Stimulated activated naive B cell treated with anti-CD40 and anti-IgM and Interleukin-4, amounts not matched to agents 10 μg/mL and 1 μg/mL and 100 μg/mL, for 72 hours (primary cell): ENCODE results near the gene FAM241B.

Experiments used
- ATAC-seq, 2 donors: fragments of 150-1000 bp; cut with Tn5 transposase; replicated peaks; 2 replicates each; pipeline ENCODE4 v1.10.0; 2021; ENCODE audit warnings: moderate library complexity in 1 of 2
- DNase-seq: peaks from one replicate; pipeline ENCODE4 v3.0.0; 2021
- H3K27ac Mint-ChIP-seq: one replicate; pipeline ENCODE4 v1.8.0; 2022; ENCODE audit warnings: mild to moderate bottlenecking, mixed read lengths
- H3K27me3 Mint-ChIP-seq, 2 donors: one replicate each; pipeline ENCODE4 v1.8.0; 2022; ENCODE audit warnings: mixed read lengths in 2 of 2
- H3K36me3 Mint-ChIP-seq, 2 donors: one replicate each; pipeline ENCODE4 v1.8.0; 2022; ENCODE audit warnings: mixed read lengths in 2 of 2, mild to moderate bottlenecking in 1 of 2
- H3K4me1 Mint-ChIP-seq, 2 donors: one replicate each; pipeline ENCODE4 v1.8.0; 2022; ENCODE audit warnings: mixed read lengths in 2 of 2, mild to moderate bottlenecking in 1 of 2
- H3K4me3 Mint-ChIP-seq, 2 donors: one replicate each; pipeline ENCODE4 v1.8.0; 2022; ENCODE audit warnings: mild to moderate bottlenecking in 2 of 2, mixed read lengths in 2 of 2, moderate library complexity in 1 of 2
- H3K9me3 Mint-ChIP-seq, 2 donors: one replicate each; pipeline ENCODE4 v1.8.0; 2022; ENCODE audit warnings: mixed read lengths in 2 of 2, mild to moderate bottlenecking in 1 of 2

The FAM241B gene

DNA sequence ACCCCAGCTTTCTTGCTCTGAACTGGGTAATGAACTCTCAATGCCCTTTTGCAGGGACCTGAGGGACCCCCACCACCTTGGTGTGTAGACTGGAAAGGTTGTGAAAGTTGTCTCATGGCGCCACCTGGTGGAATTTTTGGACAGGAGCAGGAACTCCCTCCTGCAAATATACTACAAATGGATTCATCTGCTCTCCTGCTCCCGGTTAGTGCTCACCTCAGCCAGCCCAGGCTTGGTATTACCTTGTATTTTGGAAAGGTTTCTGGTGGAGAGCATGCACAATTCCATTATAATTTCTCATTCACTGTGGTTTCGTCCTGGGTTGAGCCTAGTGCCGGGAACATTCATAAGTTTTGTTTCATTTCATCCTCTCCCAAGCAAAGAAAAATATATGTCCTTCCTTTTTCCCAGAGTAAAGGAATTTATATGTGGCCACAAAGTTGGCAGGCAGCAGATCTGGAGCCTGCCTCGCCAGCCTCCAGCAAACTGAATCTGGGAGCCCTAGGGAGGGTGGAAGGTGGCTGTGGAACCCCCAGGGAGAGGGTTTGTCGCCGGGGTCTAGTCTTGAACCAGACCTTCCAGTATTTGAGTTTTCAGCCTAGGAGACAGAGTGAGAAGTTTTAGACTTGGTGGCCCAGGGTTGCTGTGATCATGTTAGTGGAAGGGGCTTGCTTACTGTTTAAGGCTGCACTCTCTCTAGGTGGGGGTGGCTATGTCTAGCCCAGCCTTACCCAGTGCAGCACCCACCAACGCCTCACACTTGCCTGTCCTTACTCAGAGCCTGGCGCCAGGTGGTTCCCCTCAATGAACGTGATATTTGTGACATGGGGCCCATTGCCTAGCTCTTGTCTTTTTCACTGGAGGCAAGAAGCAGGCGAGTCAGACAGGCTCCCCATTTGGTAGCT lies 9.5 kb downstream of the FAM241B start:
- ATAC-seq (peak; percentile 63 to 77), DNase-seq (peak; percentile 28)
- Mint-ChIP-seq H3K36me3 (no peaks in the 10 kb centered on the region), H3K27ac (no peak overlapping the region), H3K4me1 (no peaks in the 10 kb centered on the region), H3K4me3 (no peak overlapping the region), H3K9me3 (no peaks in the 10 kb centered on the region), H3K27me3 (peaks cover 13 to 19% of the 10 kb centered on the region in 2 donors)

DNA sequence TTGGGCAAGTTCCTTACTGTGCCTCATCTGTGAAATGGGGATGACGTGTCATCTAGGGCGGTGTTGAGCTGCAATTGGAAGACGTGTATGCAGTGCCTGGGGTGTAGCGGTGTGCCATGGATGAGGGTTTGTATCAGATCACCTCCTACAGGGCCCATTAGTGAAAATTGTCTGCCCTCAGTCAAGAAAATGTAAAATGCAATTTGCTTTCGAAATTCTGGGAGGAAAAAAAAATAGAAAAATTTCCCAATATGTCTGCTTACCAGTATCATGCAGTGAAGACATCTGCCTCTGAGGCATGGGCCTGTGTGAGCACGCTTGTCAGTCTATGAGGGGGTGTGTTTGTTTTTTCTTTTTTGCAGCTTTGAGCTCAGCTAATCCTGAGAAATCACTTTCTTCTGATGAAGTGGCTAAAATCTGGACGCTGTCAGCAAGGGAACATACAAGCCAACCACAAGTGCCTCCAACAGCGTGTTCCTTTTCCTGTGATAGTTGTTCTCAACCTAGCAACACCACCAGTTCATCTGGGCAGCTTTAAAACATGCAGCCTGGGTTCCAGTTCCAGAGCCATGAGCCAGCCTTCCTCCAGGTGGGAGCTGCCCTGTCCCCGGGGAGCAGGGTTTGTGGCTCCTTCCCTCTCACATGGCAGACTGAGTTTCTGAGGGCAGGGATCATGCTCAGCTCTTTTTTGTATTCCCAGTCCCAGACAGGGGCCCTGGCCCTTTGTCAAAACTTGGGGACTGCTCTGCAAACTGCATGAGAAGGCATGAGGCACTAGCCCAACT lies 10.3 kb downstream of the FAM241B start:
- Mint-ChIP-seq H3K4me1 (no peaks in the 10 kb centered on the region), H3K4me3 (no peak overlapping the region), H3K27ac (no peak overlapping the region), H3K36me3 (no peaks in the 10 kb centered on the region), H3K27me3 (peaks cover 17 to 24% of the 10 kb centered on the region in 2 donors), H3K9me3 (no peaks in the 10 kb centered on the region)
- no peak for ATAC-seq
- DNase-seq: no peak

DNA sequence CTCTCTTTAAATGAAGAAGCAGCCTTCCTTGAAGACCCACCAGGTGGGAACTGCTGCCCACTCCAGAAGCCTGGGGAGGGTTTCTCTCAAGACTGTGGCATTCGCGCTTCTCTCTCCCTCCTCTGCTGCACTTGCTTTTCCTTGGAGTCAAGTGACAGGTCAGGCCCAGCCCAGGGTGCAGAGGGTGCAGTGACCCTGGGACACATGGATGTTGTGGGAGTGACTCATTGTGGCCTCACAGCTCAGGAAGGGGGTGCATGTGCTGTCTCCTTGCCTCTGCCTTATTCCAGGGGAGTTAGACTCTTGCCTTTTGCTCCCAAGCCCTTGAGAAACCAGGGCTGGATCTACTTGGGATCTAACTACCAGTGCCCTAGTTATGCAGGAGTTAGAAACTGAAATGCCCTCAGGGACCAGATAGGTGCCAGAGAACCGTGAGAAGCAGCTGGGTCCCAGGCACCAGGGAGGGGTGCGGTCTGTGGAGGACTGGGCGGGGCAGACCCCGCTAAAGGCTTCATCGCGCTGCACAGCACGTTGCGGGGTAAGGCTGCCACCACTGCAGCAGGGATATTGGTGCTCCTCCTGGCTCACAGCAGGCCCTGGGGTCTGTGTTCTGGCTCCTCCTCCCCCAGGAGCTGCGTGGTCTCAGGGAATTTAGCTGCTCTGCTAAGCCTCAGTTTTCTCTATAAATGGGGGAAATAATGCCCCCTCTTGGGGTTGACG lies 11.4 kb downstream of the FAM241B start:
- ATAC-seq: no peak
- Mint-ChIP-seq H3K4me1 (no peaks in the 10 kb centered on the region), H3K4me3 (no peak overlapping the region), H3K27ac (no peak overlapping the region), H3K9me3 (no peaks in the 10 kb centered on the region), H3K36me3 (no peaks in the 10 kb centered on the region), H3K27me3 (peaks cover 21 to 26% of the 10 kb centered on the region in 2 donors)
- no peak for DNase-seq

DNA sequence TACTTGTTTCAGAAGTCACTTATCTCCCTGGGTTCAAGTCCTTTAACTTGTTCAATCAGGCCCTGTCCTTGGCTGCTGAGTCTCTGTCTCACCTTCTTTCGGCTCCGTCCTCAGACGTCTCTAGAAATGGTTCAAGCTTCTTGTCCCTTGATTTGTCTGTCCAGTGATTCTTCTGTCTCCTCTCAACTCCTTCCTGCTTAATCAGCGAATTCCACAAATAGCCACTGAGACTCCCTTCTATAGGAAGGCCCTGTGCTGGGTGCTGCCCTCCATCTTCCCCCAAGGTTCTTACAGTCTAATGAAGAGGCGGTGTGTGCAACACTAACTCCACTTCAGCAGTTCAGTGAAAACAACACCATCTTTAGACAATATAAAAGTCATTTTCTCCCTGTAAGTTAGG lies 12.7 kb downstream of the FAM241B start:
- DNase-seq (no peak), ATAC-seq (no peak)
- H3K36me3 Mint-ChIP-seq: no peaks in the 10 kb centered on the region
- H3K4me3 Mint-ChIP-seq: no peak overlapping the region
- peaks cover 21 to 26% of the 10 kb centered on the region in 2 donors for H3K27me3 Mint-ChIP-seq
- no peaks in the 10 kb centered on the region for H3K4me1 Mint-ChIP-seq
- H3K27ac Mint-ChIP-seq: no peak overlapping the region
- H3K9me3 Mint-ChIP-seq: no peaks in the 10 kb centered on the region

DNA sequence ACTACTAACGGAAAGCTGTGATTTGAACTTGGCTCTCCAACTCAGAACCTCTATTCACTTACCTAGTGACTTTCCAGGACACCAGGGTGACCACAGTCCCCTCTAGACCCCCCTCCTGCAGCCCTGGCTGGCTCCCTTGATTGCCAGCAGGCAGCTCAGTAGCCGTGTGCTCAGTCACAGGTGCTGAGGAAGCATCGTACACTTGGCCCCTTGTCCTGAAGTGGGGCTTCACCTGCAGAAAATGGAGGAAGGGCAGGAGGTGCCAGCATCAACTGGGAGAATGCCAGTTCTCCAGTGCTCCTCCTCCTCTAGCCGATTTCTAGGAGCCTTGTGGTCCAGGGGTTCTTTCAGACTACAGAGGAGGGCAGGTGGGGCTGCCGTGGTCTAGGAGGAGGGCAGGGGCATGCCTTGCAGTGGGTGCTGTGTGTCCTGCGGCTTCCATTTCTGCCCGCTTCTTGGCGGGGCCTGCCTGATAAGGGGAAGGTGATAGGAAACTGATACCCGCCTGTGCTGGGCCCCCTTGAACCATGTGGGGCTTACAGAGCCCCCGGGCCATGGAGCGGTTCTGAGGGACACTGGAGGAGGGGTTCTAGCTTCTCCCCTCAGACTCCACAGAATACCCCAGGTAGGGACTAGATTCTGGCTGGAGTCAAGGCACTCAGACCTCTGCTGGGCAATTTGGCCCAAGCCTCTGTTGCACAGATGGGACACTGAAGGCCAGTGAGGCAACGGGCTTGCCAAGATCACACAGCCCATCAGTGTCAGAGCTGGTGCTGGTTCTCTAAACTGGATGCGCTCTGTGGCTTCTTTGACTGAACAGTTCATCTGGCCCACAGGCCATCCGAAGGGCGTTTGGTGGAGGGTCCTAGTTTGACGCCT lies 14.0 kb downstream of the FAM241B start:
- Mint-ChIP-seq H3K4me3 (no peak overlapping the region), H3K4me1 (no peaks in the 10 kb centered on the region), H3K27me3 (peaks cover 20 to 25% of the 10 kb centered on the region in 2 donors), H3K9me3 (no peaks in the 10 kb centered on the region), H3K36me3 (no peaks in the 10 kb centered on the region), H3K27ac (no peak overlapping the region)
- ATAC-seq (no peak), DNase-seq (no peak)

DNA sequence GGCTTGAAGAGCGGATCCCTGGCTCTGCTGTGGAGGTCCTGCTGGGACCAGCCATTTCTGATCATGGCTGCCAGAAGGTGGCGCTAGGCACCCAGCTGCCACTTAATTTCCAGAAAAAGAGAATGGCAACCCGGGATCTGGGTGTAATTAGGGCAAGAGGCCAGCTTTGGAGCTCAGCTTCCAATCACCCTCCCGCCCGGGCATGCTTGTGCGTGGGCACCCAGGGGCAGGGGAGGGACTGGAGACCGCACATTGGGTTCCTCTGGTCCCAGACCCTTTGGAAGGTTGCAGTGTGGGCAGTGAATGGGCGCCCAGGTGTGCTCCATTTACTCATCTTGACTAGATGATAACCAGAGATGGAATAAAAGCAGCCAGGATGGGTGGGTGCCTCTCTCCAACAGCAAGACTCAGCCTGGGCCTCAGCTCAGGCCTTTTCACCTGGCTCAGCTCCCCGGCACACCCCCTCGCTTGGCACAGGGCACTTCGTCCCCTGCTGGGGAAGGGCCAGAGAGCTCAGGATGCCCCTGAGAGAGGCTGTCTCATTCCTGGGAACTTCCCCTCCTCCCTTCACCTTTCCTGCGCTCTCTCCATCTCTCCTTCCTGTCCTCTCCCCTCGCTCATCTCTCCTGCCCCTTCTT lies 14.7 kb downstream of the FAM241B start:
- no peak overlapping the region for H3K4me3 Mint-ChIP-seq
- H3K27ac Mint-ChIP-seq: no peak overlapping the region
- peak; percentile 5 for DNase-seq
- no peaks in the 10 kb centered on the region for H3K9me3 Mint-ChIP-seq
- H3K36me3 Mint-ChIP-seq: no peaks in the 10 kb centered on the region
- H3K4me1 Mint-ChIP-seq: no peaks in the 10 kb centered on the region
- peaks cover 17 to 20% of the 10 kb centered on the region in 2 donors for H3K27me3 Mint-ChIP-seq
- peak; percentile 52 to 57 for ATAC-seq

DNA sequence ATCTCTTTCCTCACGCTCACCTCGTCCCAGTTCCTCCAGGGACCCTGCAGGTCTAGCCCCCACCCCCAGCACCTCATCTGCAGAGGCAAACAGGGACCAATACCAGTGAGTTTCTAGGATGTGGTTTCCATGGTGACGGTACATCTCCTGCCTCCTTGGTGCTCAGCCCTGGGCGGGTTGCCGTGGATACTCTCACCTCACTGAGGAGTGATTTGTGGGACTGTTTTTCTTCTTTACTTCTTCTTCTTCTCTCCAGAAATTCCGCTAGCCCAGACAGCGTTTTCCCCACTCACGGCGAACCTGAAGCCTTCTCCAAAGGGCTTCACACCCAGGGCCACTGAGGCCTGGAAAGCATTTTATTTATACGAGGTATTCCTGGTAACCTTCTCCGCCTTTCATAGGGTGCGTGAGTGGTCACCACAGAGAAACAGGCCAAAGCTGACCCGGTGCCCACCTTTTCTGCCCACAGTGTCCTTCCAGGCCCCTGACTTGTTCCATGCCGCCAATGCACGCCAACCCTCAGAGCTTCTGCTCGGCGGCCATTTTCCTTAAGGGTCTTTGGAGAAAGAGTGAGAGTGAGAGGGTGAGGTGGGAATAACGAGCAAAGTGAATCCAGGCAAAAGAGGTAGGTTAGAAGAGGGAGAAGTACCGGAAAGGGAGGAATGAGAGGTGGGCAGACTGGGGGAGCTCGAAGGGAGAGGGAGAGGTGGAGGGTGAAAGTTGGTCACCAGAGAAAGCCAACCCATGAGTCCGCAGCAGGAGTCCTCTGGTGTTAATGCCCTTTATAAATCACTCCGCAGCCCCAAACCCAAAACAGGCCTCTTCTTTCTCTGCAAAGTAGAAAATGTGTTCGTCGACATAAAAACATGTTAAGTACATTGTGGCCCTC lies 15.5 kb downstream of the FAM241B start:
- no peak overlapping the region for H3K4me3 Mint-ChIP-seq
- no peak for ATAC-seq
- no peaks in the 10 kb centered on the region for H3K4me1 Mint-ChIP-seq
- no peaks in the 10 kb centered on the region for H3K36me3 Mint-ChIP-seq
- H3K9me3 Mint-ChIP-seq: no peaks in the 10 kb centered on the region
- no peak overlapping the region for H3K27ac Mint-ChIP-seq
- DNase-seq: no peak
- peaks cover 15 to 20% of the 10 kb centered on the region in 2 donors for H3K27me3 Mint-ChIP-seq

DNA sequence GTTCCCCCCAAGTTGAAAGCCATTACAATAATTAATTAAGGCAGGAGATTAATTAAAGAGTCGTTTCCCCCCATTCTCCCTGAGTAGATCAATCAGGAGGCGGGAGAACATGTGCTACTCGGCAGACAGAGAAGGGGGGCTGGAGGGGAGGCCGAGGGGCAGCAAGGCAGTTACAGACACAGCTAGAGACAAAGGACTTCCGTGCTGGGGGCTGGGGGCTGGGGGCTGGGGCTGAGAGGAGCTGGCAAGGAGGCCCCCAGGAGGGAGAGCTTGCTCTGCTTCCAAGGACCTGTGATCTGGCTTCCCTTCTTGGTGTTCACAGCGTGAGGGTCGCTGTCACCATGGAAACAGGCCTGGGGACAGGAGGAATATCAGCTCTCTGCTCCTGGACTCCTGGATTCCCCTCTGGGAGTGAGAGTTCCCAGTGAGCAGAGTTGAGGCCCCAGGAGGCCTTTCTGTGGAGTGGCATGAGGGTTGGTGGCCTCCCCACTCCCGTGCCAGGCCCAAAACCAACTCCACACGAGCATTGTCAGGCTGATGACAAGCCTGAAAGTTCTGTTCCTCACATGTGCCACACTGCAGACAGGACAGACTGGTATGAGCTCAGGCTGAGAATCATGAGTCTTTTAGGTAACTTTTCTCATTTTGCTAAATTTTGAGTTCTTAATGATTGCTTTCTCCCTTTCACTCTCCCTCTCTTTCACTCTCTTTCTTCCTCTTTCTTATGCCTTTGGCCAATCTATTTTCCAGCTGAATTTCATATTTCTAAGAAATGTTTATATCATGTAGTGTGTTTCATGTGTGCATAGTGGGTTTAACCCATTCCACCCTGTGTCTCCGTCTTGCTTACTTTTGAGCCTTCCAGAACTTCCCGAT lies 16.4 kb downstream of the FAM241B start:
- H3K36me3 Mint-ChIP-seq: no peaks in the 10 kb centered on the region
- no peak overlapping the region for H3K27ac Mint-ChIP-seq
- no peak overlapping the region for H3K4me3 Mint-ChIP-seq
- peaks cover 14 to 28% of the 10 kb centered on the region in 2 donors for H3K27me3 Mint-ChIP-seq
- no peak for DNase-seq
- H3K4me1 Mint-ChIP-seq: no peaks in the 10 kb centered on the region
- H3K9me3 Mint-ChIP-seq: no peaks in the 10 kb centered on the region
- no peak for ATAC-seq

DNA sequence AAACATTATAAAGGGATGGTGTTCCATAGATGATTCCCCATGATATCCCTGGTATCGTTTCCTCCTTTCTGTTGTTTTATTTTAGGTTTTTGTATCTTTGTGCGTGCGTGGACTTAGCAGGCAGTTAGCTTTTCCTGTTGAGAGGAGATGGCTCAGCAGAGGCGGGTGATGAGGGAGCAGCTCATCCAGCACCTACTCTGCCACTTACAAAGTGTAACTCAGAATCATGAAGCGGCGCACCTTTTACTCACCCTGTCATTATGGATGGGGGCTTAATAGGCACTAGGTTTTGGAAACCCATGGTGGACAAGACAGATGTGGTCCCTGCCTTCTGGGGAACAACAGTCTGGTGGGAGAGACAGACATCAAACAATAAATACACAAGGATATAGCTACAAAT lies 17.1 kb downstream of the FAM241B start:
- H3K27me3 Mint-ChIP-seq: peaks cover 14 to 31% of the 10 kb centered on the region in 2 donors
- no peak overlapping the region for H3K4me3 Mint-ChIP-seq
- no peaks in the 10 kb centered on the region for H3K9me3 Mint-ChIP-seq
- H3K4me1 Mint-ChIP-seq: no peaks in the 10 kb centered on the region
- no peak for ATAC-seq
- no peak for DNase-seq
- H3K36me3 Mint-ChIP-seq: no peaks in the 10 kb centered on the region
- no peak overlapping the region for H3K27ac Mint-ChIP-seq

DNA sequence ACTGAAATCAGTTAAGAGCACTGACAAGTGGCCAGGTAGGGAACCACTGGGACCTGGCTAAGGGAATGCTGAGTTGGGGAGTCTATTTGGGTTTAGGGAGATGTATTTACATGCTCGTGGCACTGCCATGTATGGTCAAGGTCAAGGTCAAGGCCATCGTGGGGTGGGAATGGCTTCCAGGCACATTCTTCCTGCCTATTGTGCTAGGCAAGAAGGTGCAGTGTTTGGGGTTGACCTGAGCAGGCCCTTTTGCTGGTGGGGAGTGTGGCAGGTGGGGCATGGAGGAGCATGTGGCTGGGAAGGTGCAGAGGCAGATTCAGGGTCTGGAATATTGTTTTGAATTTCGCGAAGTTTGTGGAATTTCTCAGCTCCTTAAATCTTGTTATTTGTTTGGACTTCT lies 17.8 kb downstream of the FAM241B start:
- H3K4me1 Mint-ChIP-seq: no peaks in the 10 kb centered on the region
- no peak overlapping the region for H3K4me3 Mint-ChIP-seq
- no peak overlapping the region for H3K27ac Mint-ChIP-seq
- peaks cover 14 to 28% of the 10 kb centered on the region in 2 donors for H3K27me3 Mint-ChIP-seq
- H3K36me3 Mint-ChIP-seq: no peaks in the 10 kb centered on the region
- DNase-seq (no peak), ATAC-seq (no peak)
- no peaks in the 10 kb centered on the region for H3K9me3 Mint-ChIP-seq

DNA sequence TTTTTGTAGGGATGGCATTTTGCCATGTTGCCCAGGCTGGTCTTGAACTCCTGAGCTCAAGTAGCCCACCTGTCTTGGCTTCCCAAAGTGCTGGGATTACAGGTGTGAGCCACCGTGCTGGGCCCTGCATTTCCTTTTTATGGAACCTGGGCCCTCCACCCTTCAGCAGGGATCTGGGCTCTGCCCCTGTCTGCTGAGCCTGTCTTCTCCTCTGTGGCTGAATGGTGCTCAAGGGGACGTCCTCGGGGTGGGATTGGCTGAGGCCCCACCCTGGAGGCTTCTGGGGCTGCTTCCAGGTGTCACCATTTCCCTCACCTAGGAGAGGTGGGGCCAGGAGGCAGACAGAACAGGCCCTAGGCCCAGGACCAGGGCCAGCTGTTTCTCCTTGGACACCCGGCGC lies 18.4 kb downstream of the FAM241B start:
- DNase-seq (no peak), ATAC-seq (no peak)
- Mint-ChIP-seq H3K27me3 (peaks cover 14 to 24% of the 10 kb centered on the region in 2 donors), H3K9me3 (no peaks in the 10 kb centered on the region), H3K36me3 (no peaks in the 10 kb centered on the region), H3K4me3 (no peak overlapping the region), H3K4me1 (no peaks in the 10 kb centered on the region), H3K27ac (no peak overlapping the region)
